ENCODE measurements around the gene SNAP91.
"Not testable (repeated sequence)": the region's sequence is repeated elsewhere in the genome, so short reads cannot be mapped to it uniquely, and the experiment has no call there.

SNAP91 gene, protein sequence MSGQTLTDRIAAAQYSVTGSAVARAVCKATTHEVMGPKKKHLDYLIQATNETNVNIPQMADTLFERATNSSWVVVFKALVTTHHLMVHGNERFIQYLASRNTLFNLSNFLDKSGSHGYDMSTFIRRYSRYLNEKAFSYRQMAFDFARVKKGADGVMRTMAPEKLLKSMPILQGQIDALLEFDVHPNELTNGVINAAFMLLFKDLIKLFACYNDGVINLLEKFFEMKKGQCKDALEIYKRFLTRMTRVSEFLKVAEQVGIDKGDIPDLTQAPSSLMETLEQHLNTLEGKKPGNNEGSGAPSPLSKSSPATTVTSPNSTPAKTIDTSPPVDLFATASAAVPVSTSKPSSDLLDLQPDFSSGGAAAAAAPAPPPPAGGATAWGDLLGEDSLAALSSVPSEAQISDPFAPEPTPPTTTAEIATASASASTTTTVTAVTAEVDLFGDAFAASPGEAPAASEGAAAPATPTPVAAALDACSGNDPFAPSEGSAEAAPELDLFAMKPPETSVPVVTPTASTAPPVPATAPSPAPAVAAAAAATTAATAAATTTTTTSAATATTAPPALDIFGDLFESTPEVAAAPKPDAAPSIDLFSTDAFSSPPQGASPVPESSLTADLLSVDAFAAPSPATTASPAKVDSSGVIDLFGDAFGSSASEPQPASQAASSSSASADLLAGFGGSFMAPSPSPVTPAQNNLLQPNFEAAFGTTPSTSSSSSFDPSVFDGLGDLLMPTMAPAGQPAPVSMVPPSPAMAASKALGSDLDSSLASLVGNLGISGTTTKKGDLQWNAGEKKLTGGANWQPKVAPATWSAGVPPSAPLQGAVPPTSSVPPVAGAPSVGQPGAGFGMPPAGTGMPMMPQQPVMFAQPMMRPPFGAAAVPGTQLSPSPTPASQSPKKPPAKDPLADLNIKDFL

GRCh38 chr6:83708970-83709747, at the start of gene SNAP91:
Gene SNAP91, minus strand, starts transcription at chr6:83709101. Its CDS starts 1,174 bp downstream, at chr6:83707927.
- H3K4me3 ChIP-seq (ENCODE audit: control insufficient read depth, low read depth, low read length) = peak within 1 kb of the TSS; percentile 39
- TF ChIP-seq CTCF (IDR thresholded peaks at IDR 0.05; ENCODE audit: control insufficient read depth, insufficient read depth, low read depth, low read length, missing control alignments) = no peak
- DNase-seq (ENCODE audit: low read depth) = no peak

GRCh38 chr6:83758533-83758932, 49.6 kb upstream of the SNAP91 start:
- TF ChIP-seq CTCF (IDR thresholded peaks at IDR 0.05; ENCODE audit: control insufficient read depth, insufficient read depth, low read depth, low read length, missing control alignments) = no peak
- no peak overlapping the region for H3K4me3 ChIP-seq (ENCODE audit: control insufficient read depth, low read depth, low read length)
- DNase-seq (ENCODE audit: low read depth) = no peak

- no peak overlapping the region for H3K4me3 ChIP-seq (ENCODE audit: control insufficient read depth, low read depth, low read length)
- TF ChIP-seq CTCF (IDR thresholded peaks at IDR 0.05; ENCODE audit: control insufficient read depth, insufficient read depth, low read depth, low read length, missing control alignments) = no peak
- no peak for DNase-seq (ENCODE audit: low read depth)
Observed at GRCh38 chr6:83757021-83757420, 48.1 kb upstream of the SNAP91 start.

GRCh38 chr6:83756565-83756964, 47.7 kb upstream of the SNAP91 start:
- no peak for DNase-seq (ENCODE audit: low read depth)
- TF ChIP-seq CTCF (IDR thresholded peaks at IDR 0.05; ENCODE audit: control insufficient read depth, insufficient read depth, low read depth, low read length, missing control alignments) = no peak
- no peak overlapping the region for H3K4me3 ChIP-seq (ENCODE audit: control insufficient read depth, low read depth, low read length)

DNA sequence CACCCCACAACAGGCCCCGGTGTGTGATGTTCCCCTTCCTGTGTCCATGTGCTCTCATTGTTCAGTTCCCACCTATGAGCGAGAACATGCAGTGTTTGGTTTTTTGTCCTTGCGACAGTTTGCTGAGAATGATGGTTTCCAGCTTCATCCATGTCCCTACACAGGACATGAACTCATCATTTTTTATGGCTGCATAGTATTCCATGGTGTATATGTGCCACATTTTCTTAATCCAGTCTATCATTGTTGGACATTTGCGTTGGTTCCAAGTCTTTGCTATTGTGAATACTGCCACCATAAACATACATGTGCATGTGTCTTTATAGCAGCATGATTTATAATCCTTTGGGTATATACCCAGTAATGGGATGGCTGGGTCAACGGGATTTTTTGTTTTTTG, 43.5 kb upstream of the SNAP91 start:
- DNase-seq (ENCODE audit: low read depth); H3K4me3 ChIP-seq (ENCODE audit: control insufficient read depth, low read depth, low read length): not testable (repeated sequence)

- no peak for DNase-seq (ENCODE audit: low read depth)
- TF ChIP-seq CTCF (IDR thresholded peaks at IDR 0.05; ENCODE audit: control insufficient read depth, insufficient read depth, low read depth, low read length, missing control alignments) = no peak
Observed at GRCh38 chr6:83741089-83741488, 32.2 kb upstream of the SNAP91 start.

More at GRCh38 chr6:83741089-83741488, 32.2 kb upstream of the SNAP91 start:
- no peak overlapping the region for H3K4me3 ChIP-seq (ENCODE audit: control insufficient read depth, low read depth, low read length)
